Hematopoietic multipotent progenitor cell treated with erythropoietin and hydrocortisone succinate and interleukin-3 and kit ligand, for 6 days (in vitro differentiated cells): ENCODE results near the gene GNPTG.
A peak's percentile ranks its signal among the peaks of the same experiment; 100 is the strongest.

Experiments used
- DNase-seq: peaks from one replicate; pipeline ENCODE4 v3.0.0-alpha.2; 2015

Gene GNPTG

GRCh38 chr16:1375741-1376410 is 24.1 kb downstream of the GNPTG start:
- peak; percentile 17 for DNase-seq

DNA sequence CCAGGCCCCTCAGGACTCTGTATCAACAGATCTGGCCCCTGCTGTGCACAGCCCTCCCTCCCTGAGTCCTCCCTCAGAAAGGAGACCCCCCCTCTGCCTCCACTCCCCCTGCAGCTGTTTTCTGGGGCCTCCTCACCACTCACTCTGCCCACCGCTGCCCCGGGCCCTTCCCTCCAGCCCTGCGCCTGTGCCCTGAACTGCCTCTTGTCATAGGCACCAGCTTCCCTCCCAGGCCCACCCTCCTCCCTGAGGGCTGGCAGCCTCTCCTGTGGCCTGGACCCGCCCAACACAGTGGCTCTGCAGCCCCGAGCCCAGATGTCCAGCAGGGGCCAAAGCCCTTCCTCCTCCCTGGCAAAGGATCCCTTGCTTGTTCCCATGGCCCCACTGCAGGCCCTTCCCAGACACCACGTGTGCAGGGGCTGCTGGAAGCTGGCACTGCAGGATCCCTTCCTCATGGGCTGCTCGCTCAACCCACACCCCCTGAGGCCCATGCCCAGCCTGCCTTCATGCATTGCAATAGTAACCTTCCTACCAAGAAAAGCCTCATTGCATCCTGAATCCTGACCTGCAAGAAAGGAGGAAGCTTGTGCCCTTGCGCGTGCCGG is 25.8 kb downstream of the GNPTG start:
- DNase-seq = peak; percentile 27

- peak; percentile 13 for DNase-seq
Observed at GRCh38 chr16:1378087-1378803, 26.5 kb downstream of the GNPTG start.

GRCh38 chr16:1378804-1379303 is 27.1 kb downstream of the GNPTG start:
- DNase-seq = peak; percentile 84

- DNase-seq = peak; percentile 81
Observed at GRCh38 chr16:1379304-1380076, 27.8 kb downstream of the GNPTG start.

GRCh38 chr16:1380195-1380594 is 28.5 kb downstream of the GNPTG start:
- DNase-seq = no peak

DNA sequence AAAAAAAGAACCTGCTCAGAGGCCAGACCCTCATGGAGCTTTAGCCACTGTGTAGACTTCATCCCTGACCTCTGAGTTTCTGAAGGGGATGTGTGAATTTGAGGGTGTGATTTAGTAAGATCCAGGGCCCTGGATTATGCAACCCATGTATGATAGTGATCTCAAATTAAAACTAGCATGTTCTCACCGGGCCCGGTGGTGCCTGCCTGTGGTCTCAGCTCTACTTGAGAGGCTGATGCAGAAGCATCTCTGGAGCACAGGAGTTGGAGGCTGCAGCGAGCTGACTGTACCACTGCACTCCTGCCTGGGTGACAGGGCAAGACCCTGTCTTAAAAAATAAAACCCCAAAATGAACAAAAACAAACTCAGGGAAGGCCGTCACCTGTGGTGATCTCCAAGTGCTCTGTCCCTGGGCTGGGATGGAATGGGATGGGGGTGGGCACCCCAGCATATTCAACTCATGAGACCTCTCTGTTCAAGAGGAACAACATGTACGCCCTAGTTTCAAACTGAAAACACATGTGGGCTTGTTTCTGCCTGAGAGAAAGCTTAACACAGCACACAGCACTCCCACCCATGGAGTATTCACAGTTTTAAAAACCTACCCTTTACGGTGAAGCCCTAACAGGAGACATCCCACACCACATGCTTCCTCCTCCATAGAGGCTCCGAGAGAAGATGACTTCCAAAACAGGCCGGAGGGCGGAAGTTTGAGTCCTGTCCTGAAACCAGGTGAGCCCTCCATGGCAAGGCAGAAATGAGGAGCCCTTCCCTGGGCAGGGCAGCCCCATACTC is 30.1 kb downstream of the GNPTG start:
- DNase-seq = peak; percentile 43

DNA sequence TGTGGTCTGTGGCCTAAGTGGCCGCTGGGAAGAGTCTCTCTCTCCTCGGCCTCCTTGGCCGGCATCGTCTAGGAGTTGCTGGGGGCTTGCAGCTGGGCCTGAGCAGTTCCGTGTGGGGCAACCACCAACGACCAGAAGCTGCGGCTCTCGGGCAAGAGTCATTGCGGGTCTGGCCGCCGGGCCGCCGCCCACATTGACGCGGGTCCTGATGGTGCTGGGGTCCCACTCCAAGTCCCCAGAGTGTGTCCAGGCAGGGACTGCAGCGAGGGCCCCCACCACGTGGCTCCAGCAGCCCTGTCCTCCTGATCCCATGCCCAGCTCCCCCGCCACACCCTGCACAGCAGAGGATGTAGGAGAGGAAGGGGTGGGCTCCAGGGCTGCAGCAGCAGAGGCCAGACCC is 31.8 kb downstream of the GNPTG start:
- DNase-seq = no peak

DNA sequence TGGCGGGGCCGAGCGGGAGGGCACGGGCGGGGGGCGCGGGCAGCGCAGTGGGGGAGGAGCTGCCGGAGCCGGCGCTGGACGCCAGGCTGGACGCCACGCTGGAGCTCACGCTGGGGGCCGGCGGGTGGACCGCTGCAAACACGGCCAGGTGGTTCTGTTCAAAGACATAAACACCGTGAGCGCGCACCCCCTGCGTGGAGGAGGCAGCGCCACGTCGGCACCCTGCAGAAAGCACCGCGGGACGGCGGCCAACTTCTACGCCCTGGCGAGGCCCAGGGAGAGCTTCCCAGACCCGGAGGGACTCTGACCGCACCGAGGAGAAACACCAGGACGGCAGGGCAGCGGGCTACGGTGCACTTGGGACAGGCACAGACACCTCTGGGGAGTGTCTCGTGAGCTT is 33.5 kb downstream of the GNPTG start:
- DNase-seq = no peak

DNA sequence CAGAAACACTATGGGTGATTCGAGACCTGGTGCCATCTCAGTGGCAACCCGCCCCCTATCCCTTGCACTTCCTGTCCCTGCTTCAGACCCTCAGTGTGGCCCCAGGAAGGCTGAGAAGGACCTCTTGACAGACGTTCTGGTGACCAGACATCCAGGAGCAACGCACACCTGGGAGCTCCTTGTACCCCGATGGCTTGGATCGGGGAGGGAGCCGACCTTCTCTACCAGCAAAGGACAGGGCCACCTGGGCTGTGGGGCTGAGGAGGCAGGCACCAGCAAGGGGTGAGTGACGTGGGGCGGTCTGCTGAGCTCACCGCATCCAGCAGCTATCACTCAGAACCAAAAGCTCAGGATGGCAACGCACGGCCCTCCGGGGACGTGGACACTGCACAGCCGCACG is 35.6 kb downstream of the GNPTG start:
- DNase-seq = no peak

DNA sequence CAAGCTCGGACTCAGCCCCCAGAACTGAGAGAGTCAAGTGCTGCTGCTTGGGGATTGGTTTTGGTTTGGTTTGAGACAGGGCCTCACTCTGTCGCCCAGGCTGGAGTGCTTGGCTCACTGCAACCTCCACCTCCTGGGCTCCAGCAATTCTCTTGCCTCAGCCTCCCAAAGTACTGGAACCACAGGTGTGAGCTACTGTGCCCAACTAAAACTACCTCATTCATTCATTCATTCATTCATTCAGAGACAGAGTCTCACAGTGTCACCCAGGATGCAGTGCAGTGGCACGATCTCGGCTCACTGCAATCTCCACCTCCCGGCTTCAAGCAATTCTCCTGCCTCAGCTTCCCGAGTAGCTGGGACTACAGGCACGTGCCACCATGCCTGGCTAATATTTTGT is 38.0 kb downstream of the GNPTG start:
- no peak for DNase-seq

GRCh38 chr16:1390239-1390779 is 38.6 kb downstream of the GNPTG start:
- no peak for DNase-seq

GRCh38 chr16:1392826-1393225 is 41.1 kb downstream of the GNPTG start:
- no peak for DNase-seq

- no peak for DNase-seq
Observed at GRCh38 chr16:1393613-1394176, 42.0 kb downstream of the GNPTG start.

DNA sequence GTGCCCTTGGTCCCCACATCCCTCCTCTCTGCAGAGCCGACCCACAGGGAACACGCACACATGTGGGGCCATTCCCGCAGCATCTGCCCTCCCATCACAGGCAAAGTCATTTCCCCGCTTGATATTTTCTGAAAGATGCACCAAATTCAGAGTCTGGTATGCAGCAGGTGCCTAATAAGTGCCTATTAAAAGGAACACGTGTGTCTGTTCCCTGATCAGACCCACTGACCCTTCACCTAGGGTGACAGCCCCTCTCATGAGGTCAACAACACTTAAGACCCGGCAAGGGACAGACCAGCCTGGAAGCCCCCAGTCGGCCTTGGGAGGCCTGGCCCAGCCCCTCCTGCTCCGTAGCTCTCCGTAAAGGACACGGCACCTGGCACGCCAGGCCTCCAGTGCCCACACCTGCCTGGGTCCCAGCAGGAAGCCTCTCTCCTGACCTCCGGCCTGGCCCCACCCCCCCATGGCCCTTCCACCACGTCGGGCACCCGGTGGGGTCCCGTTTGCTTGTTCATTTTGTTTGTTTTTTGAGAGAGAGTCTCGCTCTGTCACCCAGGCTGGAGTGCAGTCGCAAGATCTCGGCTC is 42.7 kb downstream of the GNPTG start:
- no peak for DNase-seq

DNA sequence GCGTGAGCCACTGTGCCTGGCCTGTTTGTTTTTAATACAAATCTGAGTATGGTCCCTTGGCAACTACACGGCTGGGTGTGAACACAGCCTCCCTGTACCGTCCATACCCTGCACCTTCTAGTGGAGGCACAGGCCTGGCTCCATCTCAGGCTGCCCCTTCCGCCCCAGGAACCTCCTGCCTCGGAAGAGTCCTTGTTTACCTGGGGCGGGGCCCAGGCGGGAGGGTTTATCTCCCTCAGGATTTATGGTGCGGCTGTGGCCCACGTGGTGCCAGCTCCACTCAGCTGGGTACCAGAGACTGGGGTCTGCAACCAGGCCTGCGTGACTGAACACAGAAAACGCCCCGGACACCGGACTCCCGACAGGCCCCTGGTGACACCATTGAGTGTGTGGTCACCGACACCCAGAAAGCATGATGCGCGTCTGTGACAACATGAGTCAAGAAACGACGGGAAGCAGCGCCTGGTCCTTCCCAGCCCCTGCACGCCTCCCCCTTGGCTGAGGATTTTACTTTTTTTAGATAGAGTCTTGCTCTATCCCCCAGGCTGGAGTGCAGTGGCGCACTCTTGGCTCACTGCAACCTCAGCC is 43.8 kb downstream of the GNPTG start:
- DNase-seq = no peak

DNA sequence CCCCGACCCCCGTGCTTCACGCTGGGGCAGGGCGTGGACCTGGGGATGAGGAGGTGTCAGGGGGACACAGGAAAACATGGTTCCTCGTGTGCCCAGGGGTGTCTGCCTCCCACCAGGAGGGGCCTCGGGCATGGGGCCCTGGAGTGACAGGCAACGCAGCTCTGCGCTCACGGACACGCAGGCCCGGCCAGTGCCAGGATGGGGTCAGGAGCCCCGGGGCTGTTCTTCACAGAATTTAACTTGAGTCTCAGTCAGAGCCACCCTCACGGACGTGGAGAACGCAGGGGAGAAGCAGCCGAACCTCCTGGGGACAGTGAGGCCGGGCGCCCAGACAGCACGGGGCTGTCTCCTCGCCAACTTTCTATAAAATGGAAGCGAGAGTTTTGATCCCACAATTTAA is 46.0 kb downstream of the GNPTG start:
- DNase-seq = no peak

GRCh38 chr16:1398351-1398750 is 46.6 kb downstream of the GNPTG start:
- DNase-seq = no peak

GRCh38 chr16:1398826-1399581 is 47.3 kb downstream of the GNPTG start:
- no peak for DNase-seq

- no peak for DNase-seq
Observed at GRCh38 chr16:1401061-1401757, 49.5 kb downstream of the GNPTG start.
